ENCODE data around the gene CACNB2.

Gene CACNB2

GRCh38 chr10:18219146-18219545 lies 78.9 kb downstream of the CACNB2 start:
- H3K27me3 ChIP-seq (ENCODE audit: insufficient read depth, poor library complexity, severe bottlenecking), result no peaks in the 10 kb centered on the region
- TF ChIP-seq REST (IDR thresholded peaks at IDR 0.05; ENCODE audit: insufficient replicate concordance, low read depth) (no peak), SPI1 (IDR thresholded peaks at IDR 0.05; ENCODE audit: borderline replicate concordance, low read depth) (no peak), GABPA (IDR thresholded peaks at IDR 0.05; ENCODE audit: low read depth) (no peak), CTCF (IDR thresholded peaks at IDR 0.05; ENCODE audit: insufficient read depth, low read length) (no peak), POLR2AphosphoS5 (IDR thresholded peaks at IDR 0.05; ENCODE audit: low read depth) (no peak)
- no peak for DNase-seq (ENCODE audit: low read depth in 1 of 2, low spot score in 1 of 2)
- H3K27ac ChIP-seq (replicated peaks), result no peak overlapping the region
- H3K4me3 ChIP-seq (replicated peaks; ENCODE audit: insufficient read depth, low read length), result no peak overlapping the region

GRCh38 chr10:18221123-18221522 lies 80.9 kb downstream of the CACNB2 start:
- no peak for DNase-seq (ENCODE audit: low read depth in 1 of 2, low spot score in 1 of 2)
- Histone ChIP-seq H3K4me3 (replicated peaks; ENCODE audit: insufficient read depth, low read length) (no peak overlapping the region), H3K27ac (replicated peaks) (no peak overlapping the region), H3K27me3 (ENCODE audit: insufficient read depth, poor library complexity, severe bottlenecking) (no peaks in the 10 kb centered on the region)
- no peak for TF ChIP-seq POLR2AphosphoS5 (IDR thresholded peaks at IDR 0.05; ENCODE audit: low read depth)
- TF ChIP-seq CTCF (IDR thresholded peaks at IDR 0.05; ENCODE audit: insufficient read depth, low read length), result no peak
- no peak for TF ChIP-seq GABPA (IDR thresholded peaks at IDR 0.05; ENCODE audit: low read depth)
- no peak for TF ChIP-seq REST (IDR thresholded peaks at IDR 0.05; ENCODE audit: insufficient replicate concordance, low read depth)
- no peak for TF ChIP-seq SPI1 (IDR thresholded peaks at IDR 0.05; ENCODE audit: borderline replicate concordance, low read depth)

- DNase-seq (ENCODE audit: low read depth in 1 of 2, low spot score in 1 of 2), result no peak
- H3K4me3 ChIP-seq (replicated peaks; ENCODE audit: insufficient read depth, low read length), result no peak overlapping the region
- H3K27ac ChIP-seq (replicated peaks), result no peak overlapping the region
- TF ChIP-seq SPI1 (IDR thresholded peaks at IDR 0.05; ENCODE audit: borderline replicate concordance, low read depth) (no peak), CTCF (IDR thresholded peaks at IDR 0.05; ENCODE audit: insufficient read depth, low read length) (no peak), POLR2AphosphoS5 (IDR thresholded peaks at IDR 0.05; ENCODE audit: low read depth) (no peak), GABPA (IDR thresholded peaks at IDR 0.05; ENCODE audit: low read depth) (no peak), REST (IDR thresholded peaks at IDR 0.05; ENCODE audit: insufficient replicate concordance, low read depth) (no peak)
- H3K27me3 ChIP-seq (ENCODE audit: insufficient read depth, poor library complexity, severe bottlenecking), result no peaks in the 10 kb centered on the region
These were observed 81.7 kb downstream of the CACNB2 start for GRCh38 chr10:18221882-18222281.

Measured in HL-60 (cell line).